Umbilical cord (tissue), 2 donors: ENCODE data around the gene DPEP1. TPM values are rescaled to one million over a fixed set of nuclear protein-coding genes. Genes with fewer than 3 reads are reported as not detected.
"Not testable (repeated sequence)": the region's sequence is repeated elsewhere in the genome, so short reads cannot be mapped to it uniquely, and the experiment has no call there.

Experiments
- DNase-seq: peaks from one replicate; pipeline ENCODE4 v3.0.0-alpha.2; 2015; ENCODE audit warnings: low spot score
- total RNA-seq: library from RNA; depleted of rRNA; stranded (reverse); fragments of >200 nt; gene quantifications from one replicate; pipeline ENCODE4 v1.2.3, GENCODE V29; 2014; ENCODE audit warnings: low replicate concordance; ENCODE audit not compliant: insufficient read depth

The DPEP1 gene
- total RNA-seq, 1 donor from 2014 or later = 5.5 TPM

DNA sequence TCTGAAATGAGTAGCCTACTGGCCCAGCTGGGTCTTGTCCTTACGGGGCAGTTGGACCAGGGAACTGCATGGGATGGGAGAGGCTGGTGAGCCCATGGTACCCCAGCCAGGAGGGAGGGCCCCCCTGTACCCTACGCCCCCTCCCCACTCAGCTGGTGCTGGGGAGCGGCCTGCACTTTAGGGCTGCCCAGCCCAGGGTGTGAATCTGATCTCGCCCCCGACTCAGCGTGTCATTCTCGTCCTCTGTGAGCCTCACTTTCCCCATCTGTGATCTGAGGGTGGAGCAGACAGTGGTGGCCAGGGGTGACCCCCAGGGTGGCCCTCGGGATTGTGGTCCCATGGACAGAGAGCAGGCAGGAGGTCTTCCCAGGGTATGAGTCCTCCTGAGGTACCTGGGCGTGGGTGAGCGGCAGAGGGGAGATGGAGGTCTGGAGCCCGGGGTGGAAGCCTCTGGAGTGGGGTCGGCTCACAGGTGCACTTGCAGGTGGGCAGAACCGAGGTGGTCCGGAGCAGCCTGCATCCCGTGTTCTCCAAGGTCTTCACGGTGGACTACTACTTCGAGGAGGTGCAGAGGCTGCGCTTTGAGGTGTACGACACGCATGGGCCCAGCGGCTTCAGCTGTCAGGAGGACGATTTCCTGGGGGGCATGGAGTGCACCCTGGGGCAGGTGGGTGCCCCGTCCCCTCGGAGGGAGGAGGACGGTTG lies 36.2 kb upstream of the DPEP1 start:
- DNase-seq = no peak

DNA sequence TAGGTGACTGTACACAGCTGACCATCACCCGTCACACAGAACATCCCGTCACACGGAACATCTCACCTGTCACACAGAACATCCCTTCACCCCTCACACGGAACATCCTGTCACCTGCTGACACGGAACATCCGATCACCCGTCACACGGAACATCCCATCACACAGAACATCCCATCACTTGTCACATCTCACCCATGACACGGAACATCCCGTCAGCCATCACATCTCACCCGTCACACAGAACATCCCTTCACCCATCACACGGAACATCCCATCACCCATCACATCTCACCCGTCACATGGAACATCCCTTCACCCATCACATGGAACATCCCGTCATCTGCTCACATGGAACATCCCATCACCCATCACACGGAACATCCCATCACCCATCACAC lies 34.1 kb upstream of the DPEP1 start:
- no peak for DNase-seq

DNA sequence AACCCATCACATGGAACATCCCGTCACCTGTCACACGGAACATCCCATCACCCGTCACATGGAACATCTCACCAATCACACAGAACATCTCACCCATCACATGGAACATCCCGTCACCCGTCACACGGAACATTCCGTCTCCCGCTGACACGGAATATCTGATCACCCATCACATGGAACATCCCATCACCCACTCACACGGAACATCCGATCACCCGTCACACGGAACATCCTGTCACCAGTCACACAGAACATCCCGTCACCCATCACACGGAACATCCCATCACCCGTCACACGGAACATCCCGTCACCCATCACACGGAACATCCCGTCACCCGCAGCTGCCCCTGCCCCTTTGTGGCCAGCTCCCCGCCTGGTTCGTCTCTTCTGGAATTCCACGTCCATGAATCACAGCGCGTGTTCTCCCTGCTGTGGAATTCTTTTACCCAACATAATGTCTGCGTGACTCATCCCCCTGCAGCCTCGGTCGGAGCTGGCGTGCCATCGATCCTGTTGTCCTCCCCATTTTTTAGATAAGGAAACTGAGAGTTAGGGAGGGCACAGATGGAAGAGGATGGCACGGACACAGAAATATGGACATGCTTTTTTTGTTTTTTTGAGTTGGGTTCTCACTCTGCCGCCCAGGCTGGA lies 32.3 kb upstream of the DPEP1 start:
- peak; percentile 24 for DNase-seq

DNA sequence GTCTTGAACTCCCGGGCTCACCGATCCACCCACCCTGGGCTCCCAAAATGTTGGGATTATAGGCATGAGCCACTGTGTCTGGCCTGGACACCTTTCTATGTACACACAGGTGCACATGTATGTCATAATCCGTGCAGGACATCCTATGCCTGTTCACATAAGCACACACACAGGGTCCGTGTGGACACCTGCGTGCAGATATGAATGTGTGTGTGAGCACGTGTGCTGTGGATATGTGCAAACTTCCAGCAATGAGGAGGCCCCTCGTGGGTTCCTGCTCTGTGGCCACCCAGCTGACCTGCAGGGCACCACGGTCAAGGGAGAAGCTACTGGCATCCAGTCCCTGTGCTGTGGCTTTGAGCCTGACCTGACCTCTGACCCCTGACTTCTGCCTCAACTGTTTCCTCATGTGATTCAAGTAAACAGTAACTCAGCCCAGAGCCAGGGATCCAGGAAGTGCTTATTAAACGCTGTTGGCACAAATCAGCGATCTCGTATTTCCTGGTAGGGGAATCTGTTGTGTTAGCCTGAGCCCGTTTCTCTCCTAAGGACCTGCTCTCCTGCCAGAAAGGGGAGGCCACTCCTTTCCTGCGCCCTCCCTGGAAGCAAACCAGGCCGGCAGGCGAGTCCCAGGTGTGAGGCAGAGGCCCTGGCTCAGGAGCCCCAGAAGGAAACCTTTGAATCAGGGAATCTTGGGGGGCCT lies 31.4 kb upstream of the DPEP1 start:
- no peak for DNase-seq

DNA sequence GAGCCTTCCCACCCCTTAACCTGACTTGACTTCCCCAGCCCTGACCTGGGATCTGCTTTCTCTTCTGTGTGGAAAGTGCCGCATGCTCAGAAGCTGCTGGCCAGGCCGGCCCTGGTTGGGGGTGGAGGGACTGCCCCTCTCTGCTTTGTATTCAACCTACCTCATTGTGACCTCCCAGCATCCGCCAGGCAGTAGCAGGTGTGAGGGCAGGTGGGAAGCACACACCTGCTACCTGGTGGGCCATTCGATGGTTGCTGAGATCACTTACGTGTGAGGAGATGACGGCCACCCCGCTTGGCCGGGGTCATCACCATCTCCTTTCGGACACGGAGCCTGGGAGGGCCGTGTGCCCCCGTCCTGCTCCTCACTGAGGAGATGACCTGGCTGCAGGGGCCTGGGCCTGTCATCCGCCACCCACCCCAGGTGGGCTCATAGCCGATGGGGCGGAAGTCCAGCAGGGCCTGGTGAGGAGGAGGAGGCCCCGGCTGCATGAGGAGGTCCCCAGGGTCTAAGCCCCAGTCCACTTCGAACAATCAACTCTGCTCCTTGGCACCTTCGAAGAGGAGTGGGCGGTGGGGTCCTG lies 30.7 kb upstream of the DPEP1 start:
- no peak for DNase-seq

DNA sequence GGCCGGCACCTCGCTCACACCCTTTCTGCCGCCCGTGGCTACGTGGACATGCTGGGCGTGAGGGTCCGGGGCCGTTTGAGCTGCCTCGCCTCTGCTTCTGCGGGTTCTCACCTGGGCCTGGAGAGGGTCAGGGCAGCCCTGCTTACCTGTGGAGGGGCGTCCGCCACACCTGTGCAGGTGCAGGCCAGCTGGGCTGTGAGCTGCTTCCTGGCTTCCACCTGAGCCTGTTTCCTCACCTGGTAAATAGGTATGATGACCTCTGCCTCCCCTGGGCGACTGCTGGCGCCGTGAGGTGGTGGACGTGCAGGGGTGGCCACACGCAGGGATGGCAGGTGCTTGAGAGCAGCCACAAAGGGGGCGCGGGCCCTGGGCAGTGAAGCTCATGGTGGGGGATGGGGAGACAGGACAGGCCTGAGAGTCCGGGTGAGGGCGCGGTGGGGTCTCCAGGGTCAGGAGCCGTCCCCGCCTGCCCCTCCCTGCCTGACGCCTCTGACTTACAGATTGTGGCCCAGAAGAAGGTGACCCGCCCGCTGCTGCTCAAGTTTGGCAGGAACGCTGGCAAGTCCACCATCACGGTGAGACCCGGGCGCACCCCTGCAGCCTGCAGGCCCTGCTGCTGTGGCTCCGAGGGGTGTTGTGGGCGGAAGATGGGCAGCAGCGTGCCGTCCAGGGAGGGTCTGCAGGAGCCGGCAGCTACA lies 30.1 kb upstream of the DPEP1 start:
- DNase-seq = no peak

DNA sequence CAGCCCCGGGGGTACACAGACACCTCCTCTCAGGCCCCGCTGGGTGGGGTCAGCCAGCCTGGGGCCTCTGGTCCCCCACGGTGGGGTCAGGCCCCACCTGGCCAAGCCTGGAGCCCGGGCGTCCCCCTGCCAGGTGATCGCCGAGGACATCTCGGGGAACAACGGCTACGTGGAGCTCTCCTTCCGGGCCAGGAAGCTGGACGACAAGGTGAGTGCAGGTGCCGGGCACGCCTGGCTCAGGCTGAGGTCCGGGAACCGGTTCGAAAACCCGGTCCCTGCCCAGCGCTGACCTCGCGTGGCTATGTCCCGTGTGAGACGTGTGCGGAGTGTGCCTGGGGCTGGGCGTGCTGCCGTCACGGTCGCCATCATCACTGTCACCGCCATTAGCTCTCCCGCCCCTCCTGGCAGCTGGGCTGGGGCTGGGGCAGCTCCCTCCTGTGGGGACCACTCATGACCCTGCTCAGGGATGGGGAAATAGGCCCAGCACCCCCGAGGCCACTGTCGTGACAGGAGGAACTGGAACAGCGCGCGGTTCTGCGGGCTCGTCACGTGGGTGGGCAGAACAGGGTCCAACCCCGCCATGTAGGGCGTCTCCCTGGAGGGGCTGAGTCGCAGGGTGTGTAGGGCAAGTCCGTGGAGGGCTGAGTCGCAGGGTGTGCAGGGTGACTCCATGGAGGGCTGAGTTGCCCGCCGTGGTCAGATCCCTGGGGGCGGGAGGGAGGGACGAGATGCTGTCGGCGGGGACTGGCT lies 29.4 kb upstream of the DPEP1 start:
- no peak for DNase-seq

DNA sequence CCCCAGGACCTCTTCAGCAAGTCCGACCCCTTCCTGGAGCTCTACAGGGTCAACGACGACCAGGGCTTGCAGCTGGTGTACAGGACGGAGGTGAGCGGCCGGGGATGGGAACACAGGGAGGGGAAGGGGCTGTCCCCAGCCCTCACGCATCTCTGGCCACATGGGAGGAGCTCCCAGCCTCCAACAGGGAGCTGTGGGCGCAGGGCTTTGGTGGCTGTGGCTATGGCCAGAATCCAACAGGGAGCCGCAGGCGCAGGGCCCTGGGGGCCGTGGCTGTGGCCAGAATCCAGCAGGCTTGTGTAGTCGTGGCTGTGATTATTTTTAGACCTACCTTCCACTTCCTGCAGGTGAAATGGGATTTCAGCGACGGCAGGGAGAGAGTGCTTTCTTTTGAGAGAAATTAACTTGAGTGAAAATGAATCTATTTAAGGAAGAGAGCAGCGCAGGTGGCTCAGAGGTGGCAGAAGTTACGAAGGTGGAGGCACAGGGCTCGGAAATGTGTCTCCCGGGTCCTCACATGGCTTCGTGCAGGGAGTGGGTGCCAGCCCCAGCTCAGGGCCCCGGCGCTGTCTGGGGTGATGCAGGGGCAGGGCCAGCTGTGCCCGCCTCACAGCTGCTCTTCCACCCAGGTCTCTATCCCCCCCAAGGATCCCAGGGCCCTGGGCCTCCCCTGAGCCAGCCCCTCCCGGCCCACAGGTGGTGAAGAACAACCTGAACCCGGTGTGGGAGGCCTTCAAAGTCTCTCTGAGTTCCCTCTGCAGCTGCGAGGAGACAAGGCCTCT lies 28.5 kb upstream of the DPEP1 start:
- DNase-seq = no peak

DNA sequence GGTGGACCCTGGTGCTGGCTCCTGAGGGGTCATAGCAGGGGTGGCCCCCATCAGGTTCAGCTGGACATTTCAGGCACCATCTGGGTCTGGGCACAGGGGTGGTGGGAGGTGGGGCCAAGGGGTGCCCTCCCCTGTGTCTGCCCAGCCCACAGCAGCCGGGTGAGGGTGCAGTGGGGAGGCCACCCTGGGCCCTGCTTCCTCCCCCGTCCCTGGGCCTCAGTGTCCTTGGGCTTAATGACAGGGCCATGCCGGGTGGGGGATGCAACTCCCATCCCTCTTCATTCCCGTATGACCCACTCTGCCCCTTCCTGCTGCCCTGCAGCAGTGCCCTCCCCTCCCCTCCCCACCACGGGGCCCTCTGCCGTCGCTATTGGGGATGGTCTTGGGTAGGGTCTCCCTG lies 27.2 kb upstream of the DPEP1 start:
- DNase-seq = no peak

DNA sequence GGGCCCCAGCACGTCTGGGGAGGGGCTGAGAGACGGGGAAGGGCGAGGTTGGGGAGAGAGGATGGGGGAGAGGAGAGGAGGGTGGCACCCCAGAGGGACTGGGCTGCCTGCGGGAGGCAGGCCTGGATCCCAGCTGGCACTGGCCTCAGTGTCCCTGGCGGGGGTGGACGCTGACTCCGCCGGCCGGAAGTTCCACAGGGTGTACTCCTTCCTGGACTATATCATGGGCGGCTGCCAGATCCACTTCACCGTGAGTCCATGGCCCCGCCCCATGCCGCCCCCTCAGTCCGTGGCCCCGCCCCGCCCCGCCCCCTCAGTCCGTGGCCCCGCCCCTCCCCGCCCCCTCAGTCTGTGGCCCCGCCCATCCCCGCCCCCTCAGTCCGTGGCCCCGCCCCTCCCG lies 26.6 kb upstream of the DPEP1 start:
- no peak for DNase-seq

DNA sequence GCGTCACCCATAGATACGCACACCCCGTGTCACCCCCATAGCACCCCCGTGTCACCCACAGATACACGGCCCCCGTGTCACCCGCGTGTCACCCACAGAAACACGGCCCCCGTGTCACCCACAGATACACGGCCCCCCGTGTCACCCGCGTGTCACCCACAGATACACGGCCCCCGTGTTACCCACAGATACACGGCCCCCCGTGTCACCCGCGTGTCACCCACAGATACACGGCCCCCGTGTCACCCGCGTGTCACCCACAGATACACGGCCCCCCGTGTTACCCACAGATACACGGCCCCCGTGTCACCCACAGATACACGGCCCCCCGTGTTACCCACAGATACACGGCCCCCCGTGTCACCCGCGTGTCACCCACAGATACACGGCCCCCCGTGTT lies 25.8 kb upstream of the DPEP1 start:
- not testable (repeated sequence) for DNase-seq

DNA sequence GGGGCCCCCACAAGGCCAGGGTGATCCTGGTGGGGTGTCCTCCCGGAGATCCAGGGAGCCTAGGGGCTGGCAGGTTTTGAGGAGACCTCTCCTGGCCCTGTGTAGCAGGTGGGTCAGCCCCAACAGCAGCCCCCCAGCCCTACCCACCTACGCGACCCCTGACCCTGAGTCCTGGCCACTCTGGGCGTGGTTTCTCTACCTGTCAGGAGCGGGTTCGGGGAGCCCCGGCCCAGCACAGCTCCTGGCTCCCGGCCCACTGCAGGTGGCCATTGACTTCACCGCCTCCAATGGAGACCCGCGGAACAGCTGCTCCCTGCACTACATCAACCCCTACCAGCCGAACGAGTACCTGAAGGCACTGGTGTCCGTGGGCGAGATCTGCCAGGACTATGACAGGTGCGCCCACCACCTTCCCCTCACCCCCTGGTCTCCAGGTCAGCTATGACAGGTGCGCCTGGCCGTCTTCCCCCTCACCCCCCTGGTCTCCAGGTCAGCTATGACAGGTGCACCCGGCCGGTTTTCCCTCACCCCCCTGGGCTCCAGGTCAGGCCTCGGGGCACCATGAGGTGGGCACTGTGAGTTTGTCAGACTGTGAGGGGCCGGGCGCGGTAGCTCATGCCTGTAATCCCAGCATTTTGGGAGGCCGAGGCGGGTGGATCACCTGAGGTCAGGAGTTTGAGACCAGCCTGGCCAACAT lies 24.9 kb upstream of the DPEP1 start:
- no peak for DNase-seq

DNA sequence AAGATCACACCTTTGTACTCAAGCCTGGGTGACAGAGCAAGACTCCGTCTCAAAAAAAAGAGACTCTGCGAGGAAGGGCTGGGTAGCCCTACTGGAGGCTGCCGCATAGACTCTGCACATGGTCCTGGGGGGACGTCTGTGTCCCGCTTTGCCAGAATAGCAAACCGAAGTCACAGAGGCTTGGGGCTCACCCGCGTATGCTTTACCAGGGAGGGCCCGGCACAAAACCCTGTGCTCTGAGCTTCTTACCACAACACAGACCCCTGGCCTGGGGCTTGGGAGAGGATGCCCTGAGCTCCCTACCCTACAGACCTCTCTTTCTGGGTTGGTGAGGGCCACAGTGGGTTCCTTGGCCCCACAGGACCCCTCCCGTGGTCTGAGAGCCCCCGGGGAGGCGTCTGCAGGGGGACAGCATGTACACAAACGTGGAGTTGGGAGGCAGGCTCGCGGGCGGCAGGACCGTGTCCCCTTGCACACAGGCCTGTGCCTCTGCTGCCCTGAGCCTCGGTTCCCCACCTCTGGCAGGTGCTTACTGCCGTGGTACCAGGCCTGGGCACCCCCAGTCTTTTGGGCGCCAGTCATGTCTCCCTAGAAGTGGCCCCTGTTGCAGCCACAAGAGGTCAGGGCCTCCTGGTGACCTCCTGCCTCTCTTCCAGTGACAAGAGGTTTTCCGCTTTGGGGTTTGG lies 24.1 kb upstream of the DPEP1 start:
- DNase-seq = no peak

DNA sequence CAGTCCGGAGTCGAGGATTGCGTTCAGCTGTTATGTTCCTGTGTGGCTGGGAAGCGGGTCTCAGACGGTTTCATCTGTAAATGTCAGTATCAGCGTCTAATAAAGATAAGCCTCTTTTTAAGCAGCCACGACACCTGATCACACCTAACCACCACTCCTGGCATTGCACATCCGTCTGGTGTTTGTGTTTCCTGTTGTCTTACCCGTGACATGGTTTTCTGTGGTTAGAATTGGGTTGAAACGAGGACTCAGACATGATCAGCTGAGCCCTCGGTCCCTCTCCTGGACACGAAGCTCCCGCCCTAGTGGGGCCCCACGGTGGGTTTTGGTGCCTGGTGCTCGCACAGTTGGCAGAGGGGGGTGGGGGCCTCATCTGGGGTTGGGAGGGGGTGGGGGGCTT lies 19.6 kb upstream of the DPEP1 start:
- DNase-seq = no peak

DNA sequence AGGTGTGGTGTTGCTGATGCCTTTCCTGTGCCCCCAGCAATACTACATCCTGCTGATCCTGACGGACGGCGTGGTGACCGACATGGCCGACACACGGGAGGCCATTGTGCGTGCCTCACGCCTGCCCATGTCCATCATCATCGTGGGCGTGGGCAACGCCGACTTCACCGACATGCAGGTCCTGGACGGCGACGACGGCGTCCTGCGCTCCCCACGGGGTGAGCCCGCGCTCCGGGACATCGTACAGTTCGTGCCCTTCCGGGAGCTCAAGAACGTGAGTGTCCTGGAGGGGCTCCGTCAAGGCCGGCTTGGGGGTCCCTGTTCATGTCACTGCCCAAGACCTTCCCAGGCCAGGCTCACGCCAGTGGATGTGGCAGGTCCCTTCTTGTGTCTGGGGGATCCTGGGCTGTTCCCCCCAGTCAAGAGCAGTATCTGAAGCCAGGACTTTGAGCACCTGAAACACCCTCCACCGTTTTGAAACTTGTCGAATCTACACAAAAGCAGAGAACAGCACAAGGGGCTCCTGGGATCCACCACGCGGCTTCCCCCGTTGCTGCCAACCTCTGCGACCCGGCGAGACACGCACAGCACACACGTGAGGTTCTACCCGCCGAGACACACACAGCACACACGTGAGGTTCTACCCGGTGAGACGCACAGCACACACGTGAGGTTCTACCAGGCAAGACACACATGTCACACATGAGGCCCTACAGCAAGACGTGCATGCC lies 17.9 kb upstream of the DPEP1 start:
- no peak for DNase-seq

DNA sequence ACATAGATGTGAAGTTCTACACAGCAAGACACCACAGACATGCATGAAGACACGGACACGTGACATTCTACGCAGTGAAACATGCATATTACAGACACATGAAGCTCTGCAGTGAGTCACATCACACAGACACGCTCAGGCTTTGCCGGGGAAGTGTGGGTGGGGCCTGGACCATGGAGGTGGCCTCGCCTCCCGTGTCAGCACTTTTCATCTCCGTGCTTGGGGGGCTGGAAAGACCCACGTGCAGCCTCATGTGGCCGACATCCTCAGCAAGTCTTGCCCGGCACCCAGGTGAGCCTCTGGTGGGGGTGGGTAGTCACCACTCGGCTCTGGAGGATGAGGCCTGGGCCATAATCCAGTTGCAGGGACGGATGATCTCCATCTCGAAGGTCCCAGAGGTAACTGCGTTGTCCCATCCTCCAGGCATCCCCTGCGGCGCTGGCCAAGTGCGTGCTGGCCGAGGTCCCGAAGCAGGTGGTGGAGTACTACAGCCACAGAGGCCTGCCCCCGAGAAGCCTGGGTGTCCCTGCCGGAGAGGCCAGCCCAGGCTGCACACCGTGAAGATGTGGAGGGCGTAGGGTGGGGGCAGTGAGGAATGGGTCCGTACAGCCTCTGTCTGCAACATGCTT lies 17.3 kb upstream of the DPEP1 start:
- DNase-seq = no peak

DNA sequence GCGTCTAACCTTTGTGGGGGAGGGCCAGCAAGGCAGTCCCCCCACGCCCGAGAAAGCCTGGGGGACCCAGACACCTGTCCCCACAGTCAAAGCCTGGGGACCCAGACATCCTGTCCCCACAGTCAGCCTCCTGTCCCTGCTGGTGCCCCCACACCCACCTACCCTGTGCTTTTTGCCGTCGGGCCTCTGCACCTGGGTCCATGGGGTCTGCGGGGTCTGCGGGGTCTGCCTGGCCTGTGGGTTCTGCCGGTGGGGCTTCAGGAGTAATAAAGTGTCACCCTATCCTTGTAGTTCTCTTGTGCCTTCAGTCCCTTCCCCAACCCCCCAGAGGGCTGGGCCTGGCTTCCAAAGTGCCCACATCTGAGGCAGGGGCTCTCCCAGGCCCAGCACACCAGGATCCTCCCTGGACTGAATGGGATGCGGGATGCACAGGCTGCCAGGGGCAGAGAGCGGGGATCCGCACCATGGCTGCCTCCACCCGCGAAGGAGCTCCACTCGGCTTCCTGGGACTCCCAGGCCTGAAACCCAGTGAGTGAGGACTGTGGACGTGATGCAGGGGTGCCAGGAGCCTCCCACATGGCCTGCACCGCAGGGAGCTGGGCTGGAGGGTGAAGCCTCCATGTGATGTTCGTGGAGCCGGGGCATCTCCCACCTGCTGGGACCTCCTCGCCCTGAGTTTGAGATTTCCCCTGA lies 16.3 kb upstream of the DPEP1 start:
- DNase-seq = no peak
